OCI-LY7 (cell line): Measurements from ENCODE around the gene NOVA1. TPM values are rescaled to one million over a fixed set of nuclear protein-coding genes. Genes with fewer than 3 reads are reported as not detected.

Experiments
- BruUV-seq: library from RNA; stranded (reverse); fragments of 400-500 nt; replicated peaks from 2 replicates; lab custom pipeline; 2021; lab: Mats Ljungman, UMichigan
- CTCF ChIA-PET: fragments of 300-600 bp; sonication (Branson Sonifier 250); formaldehyde crosslinking; loops from one replicate; lab custom pipeline; 2022; ENCODE audit warnings: antibody characterized with exemption; ENCODE audit not compliant: unreplicated experiment; lab: Charles Lee
- POLR2A ChIA-PET: fragments of 300-600 bp; sonication (Branson Sonifier 250); formaldehyde crosslinking; loops from one replicate; lab custom pipeline; 2022; ENCODE audit warnings: antibody characterized with exemption; lab: Charles Lee
- DNase-seq: peaks from one replicate; pipeline ENCODE4 v3.0.0-alpha.2; 2015; ENCODE audit warnings: low spot score
- H2AFZ ChIP-seq: fragments of 200-600 bp; sonication (generic), shearing (Covaris generic); 2 replicates; pipeline ENCODE4 v1.6.1; 2014; ENCODE audit warnings: mild to moderate bottlenecking, antibody characterized with exemption, low read length, moderate library complexity
- H3K27ac ChIP-seq: fragments of 200-600 bp; sonication (generic); 2 replicates; pipeline ENCODE4 v1.5.1; 2014; ENCODE audit warnings: mixed run types, low read depth, mild to moderate bottlenecking, moderate library complexity, low read length, inconsistent platforms; ENCODE audit not compliant: poor library complexity, severe bottlenecking
- H3K36me3 ChIP-seq: fragments of 200-600 bp; sonication (generic); 2 replicates; pipeline ENCODE4 v1.6.1; 2014; ENCODE audit warnings: mild to moderate bottlenecking, antibody characterized with exemption, low read length, moderate library complexity, mixed read lengths; ENCODE audit not compliant: insufficient read depth
- H3K4me1 ChIP-seq: fragments of 200-600 bp; sonication (generic); 2 replicates; pipeline ENCODE4 v1.5.1; 2014; ENCODE audit warnings: mild to moderate bottlenecking, low read length; ENCODE audit not compliant: insufficient read depth, poor library complexity, severe bottlenecking
- H3K4me2 ChIP-seq: fragments of 200-600 bp; sonication (generic); 2 replicates; pipeline ENCODE4 v1.6.1; 2014; ENCODE audit warnings: mild to moderate bottlenecking, low read length
- H3K4me3 ChIP-seq: fragments of 200-600 bp; sonication (generic); 2 replicates; pipeline ENCODE4 v1.5.1; 2014; ENCODE audit warnings: mild to moderate bottlenecking, low read depth, low read length; ENCODE audit not compliant: poor library complexity, severe bottlenecking
- H3K79me2 ChIP-seq: fragments of 200-600 bp; sonication (generic); 2 replicates; pipeline ENCODE4 v1.6.1; 2016; ENCODE audit warnings: low read depth, mild to moderate bottlenecking, low read length, moderate library complexity, mixed read lengths; ENCODE audit not compliant: insufficient read depth
- H3K9me2 ChIP-seq: fragments of 200-600 bp; sonication (generic); 2 replicates; pipeline ENCODE4 v1.6.1; 2016; ENCODE audit warnings: mild to moderate bottlenecking, low read length, mixed read lengths; ENCODE audit not compliant: insufficient read depth
- H3K9me3 ChIP-seq: fragments of 200-600 bp; sonication (generic); 2 replicates; pipeline ENCODE4 v1.6.1; 2014; ENCODE audit warnings: mild to moderate bottlenecking, mixed run types, low read length, mixed read lengths
- H4K20me1 ChIP-seq: fragments of 200-600 bp; sonication (generic); 2 replicates; pipeline ENCODE4 v1.6.1; 2014; ENCODE audit warnings: mild to moderate bottlenecking, antibody characterized with exemption, low read length, moderate library complexity, mixed read lengths; ENCODE audit not compliant: insufficient read depth
- CTCF ChIP-seq: fragments of 200-600 bp; sonication (generic); conservative IDR thresholded peaks from 2 replicates; pipeline ENCODE4 v1.5.1; 2014; ENCODE audit warnings: mild to moderate bottlenecking, antibody characterized with exemption, low read length, moderate library complexity, mixed read lengths
- EZH2phosphoT487 ChIP-seq: fragments of 200-600 bp; sonication (generic); IDR thresholded peaks from 2 replicates; pipeline ENCODE4 v1.6.1; 2018; ENCODE audit warnings: low read depth, borderline replicate concordance, mild to moderate bottlenecking, mixed run types, antibody characterized with exemption, low read length, moderate library complexity, mixed read lengths
- intact Hi-C: fragments of 100-400 bp; cut with micrococcal nuclease; formaldehyde crosslinking; loops from one replicate; pipeline ENCODE4 v1.10.0; 2022; ENCODE audit not compliant: unreplicated experiment
- total RNA-seq, 2 experiments: library from RNA; depleted of rRNA in 1 of 2; stranded (reverse); fragments of >200 nt in 1 of 2; shearing (Covaris generic) in 1 of 2; gene quantifications; 2 replicates each; pipeline ENCODE4 v1.2.3, GENCODE V29; 2014 to 2022

Gene NOVA1
- total RNA-seq, 2 experiments from 2014 or later, result not detected

DNA sequence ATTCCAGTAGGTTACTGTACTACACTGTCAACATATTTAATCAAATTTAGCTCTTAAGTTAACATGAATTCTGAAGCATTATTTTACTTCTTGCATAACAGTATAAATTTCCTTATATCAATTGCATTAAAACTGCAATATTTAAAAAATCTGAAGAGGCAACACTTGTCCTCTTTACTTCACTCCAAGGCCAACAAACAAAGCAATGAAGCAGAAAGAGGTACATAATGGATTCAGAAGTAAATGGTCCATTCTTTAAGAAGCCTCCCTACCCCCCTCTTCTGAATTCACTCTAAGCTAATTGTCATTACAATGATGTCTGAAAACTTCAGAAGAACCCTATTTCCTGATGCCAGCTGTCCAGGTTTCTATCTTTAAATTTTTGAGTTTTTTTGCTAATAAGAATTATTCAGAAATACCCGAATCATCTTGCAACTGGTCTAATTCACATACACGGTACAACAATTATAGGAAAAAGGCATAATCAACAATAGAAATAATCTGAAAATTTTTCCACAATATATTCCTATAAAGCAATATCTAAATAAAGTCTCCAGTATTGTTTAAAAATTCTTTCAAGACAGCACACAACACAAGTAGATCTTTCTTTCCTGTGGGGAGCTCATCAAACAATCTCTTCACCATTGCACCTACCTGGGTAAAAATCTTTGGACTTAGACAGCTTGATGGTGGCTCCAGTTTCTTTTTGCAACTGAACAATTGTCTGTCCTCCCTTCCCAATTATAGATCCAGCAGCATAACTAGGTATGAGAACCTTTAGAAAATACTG lies 2.9 kb downstream of the NOVA1 start:
- DNase-seq, result no peak
- no peaks in the 10 kb centered on the region for H4K20me1 ChIP-seq
- H3K79me2 ChIP-seq, result no peaks in the 10 kb centered on the region
- POLR2A ChIA-PET, result interaction anchor here (0.7 to 1.5 kb wide), 4 partner anchors 11 to 268 kb away, joined by 3 to 4 read pairs (median 3); no protein-coding TSS in a partner anchor
- H3K4me1 ChIP-seq, result no peaks in the 10 kb centered on the region
- TF ChIP-seq EZH2phosphoT487 (no peak), CTCF (no peak)
- H3K4me3 ChIP-seq, result no peak overlapping the region
- H2AFZ ChIP-seq, result no peak overlapping the region
- no peaks in the 10 kb centered on the region for H3K9me3 ChIP-seq
- CTCF ChIA-PET, result no interaction called here
- intact Hi-C loops, result no loop called here
- H3K4me2 ChIP-seq, result no peak overlapping the region
- BruUV-seq, result no TSS peak
- no peaks in the 10 kb centered on the region for H3K9me2 ChIP-seq
- no peaks in the 10 kb centered on the region for H3K36me3 ChIP-seq
- no peak overlapping the region for H3K27ac ChIP-seq

DNA sequence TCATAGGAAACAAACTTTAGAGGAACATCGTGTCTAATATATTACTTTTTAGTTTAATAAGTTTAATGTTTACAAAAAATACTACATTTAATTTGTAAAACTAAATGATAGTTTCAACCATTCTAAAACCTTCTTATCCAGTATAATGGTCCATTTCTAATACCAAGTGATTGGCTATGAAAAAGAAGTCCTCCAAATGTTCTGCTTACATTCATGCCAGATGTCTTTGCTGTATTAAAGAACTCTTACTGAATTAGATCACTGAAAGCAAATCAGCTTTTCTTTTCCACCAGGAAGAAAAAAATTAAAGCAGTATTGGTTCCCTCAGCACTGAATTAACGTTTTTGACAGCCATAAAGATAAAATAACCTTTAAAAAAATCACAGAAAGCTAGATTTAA lies 3.7 kb downstream of the NOVA1 start:
- CTCF ChIA-PET, result no interaction called here
- DNase-seq, result no peak

More for the DNA sequence above, 3.7 kb downstream of the NOVA1 start:
- Histone ChIP-seq H3K4me3 (no peak overlapping the region), H4K20me1 (no peaks in the 10 kb centered on the region), H3K9me3 (no peaks in the 10 kb centered on the region), H3K79me2 (no peaks in the 10 kb centered on the region), H3K27ac (no peak overlapping the region), H3K4me1 (no peaks in the 10 kb centered on the region), H3K9me2 (no peaks in the 10 kb centered on the region), H2AFZ (no peak overlapping the region), H3K36me3 (no peaks in the 10 kb centered on the region), H3K4me2 (no peak overlapping the region)
- BruUV-seq, result no TSS peak
- intact Hi-C loops, result no loop called here
- TF ChIP-seq EZH2phosphoT487 (no peak), CTCF (no peak)
- POLR2A ChIA-PET, result interaction anchor here (0.5 to 1.5 kb wide), 3 partner anchors 11 to 837 kb away, joined by 3 to 6 read pairs (median 4); no protein-coding TSS in a partner anchor
